H54 (cell line): ENCODE measurements around the gene BDKRB2.

Experiments used
- DNase-seq: peaks from one replicate; pipeline ENCODE4 v3.0.0; 2011; ENCODE audit warnings: low spot score, mixed read lengths; ENCODE audit not compliant: insufficient read length
- FAIRE-seq: peaks from 3 replicates; lab custom pipeline; 2011; peaks lifted over from hg19 to GRCh38; lab: Jason Lieb, UNC
- POLR2A ChIP-seq: IDR thresholded peaks from 2 replicates; pipeline ENCODE4 v1.6.1; 2011; ENCODE audit warnings: low read depth, mild to moderate bottlenecking, low read length

Gene BDKRB2

GRCh38 chr14:96212140-96212539 lies 7.5 kb downstream of the BDKRB2 start:
- no peak for TF ChIP-seq POLR2A
- no peak for FAIRE-seq
- no peak for DNase-seq

- no peak for TF ChIP-seq POLR2A
- DNase-seq (no peak), FAIRE-seq (no peak)
These were observed 8.3 kb downstream of the BDKRB2 start for GRCh38 chr14:96212896-96213295.

- no peak for TF ChIP-seq POLR2A
- DNase-seq (no peak), FAIRE-seq (no peak)
These were observed 9.3 kb downstream of the BDKRB2 start for GRCh38 chr14:96213871-96214465.

- DNase-seq (no peak), FAIRE-seq (no peak)
- TF ChIP-seq POLR2A: no peak
These were observed 10.2 kb downstream of the BDKRB2 start for GRCh38 chr14:96214793-96215192.

GRCh38 chr14:96215452-96216244 lies 11.0 kb downstream of the BDKRB2 start:
- TF ChIP-seq POLR2A: no peak
- no peak for DNase-seq
- FAIRE-seq: no peak

- no peak for TF ChIP-seq POLR2A
- DNase-seq (no peak), FAIRE-seq (no peak)
These were observed 12.0 kb downstream of the BDKRB2 start for GRCh38 chr14:96216627-96217026.

- no peak for FAIRE-seq
- no peak for DNase-seq
- TF ChIP-seq POLR2A: no peak
These were observed 12.8 kb downstream of the BDKRB2 start for GRCh38 chr14:96217376-96217913.

- FAIRE-seq (no peak), DNase-seq (no peak)
- TF ChIP-seq POLR2A: no peak
These were observed 16.5 kb downstream of the BDKRB2 start for GRCh38 chr14:96221109-96221650.

GRCh38 chr14:96221841-96222240 lies 17.2 kb downstream of the BDKRB2 start:
- TF ChIP-seq POLR2A: no peak
- DNase-seq (no peak), FAIRE-seq (no peak)

- DNase-seq (no peak), FAIRE-seq (no peak)
- TF ChIP-seq POLR2A: no peak
These were observed 19.9 kb downstream of the BDKRB2 start for GRCh38 chr14:96224480-96225096.

GRCh38 chr14:96225213-96225612 lies 20.6 kb downstream of the BDKRB2 start:
- FAIRE-seq (no peak), DNase-seq (no peak)

GRCh38 chr14:96225745-96226151 lies 21.1 kb downstream of the BDKRB2 start:
- peak; percentile 41 for FAIRE-seq
- TF ChIP-seq POLR2A: no peak
- peak; percentile 79 for DNase-seq

More at GRCh38 chr14:96225213-96225612, 20.6 kb downstream of the BDKRB2 start:
- TF ChIP-seq POLR2A: no peak

GRCh38 chr14:96227428-96227827 lies 22.8 kb downstream of the BDKRB2 start:
- DNase-seq (no peak), FAIRE-seq (no peak)
- TF ChIP-seq POLR2A: no peak

- FAIRE-seq (no peak), DNase-seq (no peak)
- TF ChIP-seq POLR2A: no peak
These were observed 24.7 kb downstream of the BDKRB2 start for GRCh38 chr14:96229315-96229714.
